NCI-H1436 (cell line): ENCODE results near the gene CFAP97D2.
"Not testable (repeated sequence)": the region's sequence is repeated elsewhere in the genome, so short reads cannot be mapped to it uniquely, and the experiment has no call there.

Experiments used
- DNase-seq: peaks from one replicate; lab custom pipeline; 2025; lab: John Stamatoyannopoulos, UW

The CFAP97D2 gene

GRCh38 chr13:114236227-114236626, 57.2 kb downstream of the CFAP97D2 start:
- DNase-seq = no peak

GRCh38 chr13:114237415-114238112, 58.5 kb downstream of the CFAP97D2 start:
- DNase-seq = no peak

DNA sequence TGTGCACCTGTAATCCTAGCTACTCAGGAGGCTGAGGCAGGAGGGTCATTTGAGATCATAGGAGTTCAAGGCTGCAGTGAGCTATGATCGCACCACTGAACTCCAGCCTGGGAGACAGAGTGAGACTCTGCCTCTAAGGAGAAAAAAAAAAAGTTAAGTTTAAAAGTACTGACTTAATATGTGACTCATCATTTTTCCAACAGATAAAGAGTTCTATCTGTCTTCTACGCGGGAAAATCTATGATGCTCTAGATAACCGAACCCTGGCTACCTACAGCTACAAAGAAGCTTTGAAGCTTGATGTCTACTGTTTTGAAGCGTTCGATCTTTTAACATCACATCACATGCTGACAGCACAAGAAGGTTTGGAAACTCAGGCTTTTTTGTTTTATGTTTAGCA, 62.9 kb downstream of the CFAP97D2 start:
- no peak for DNase-seq

DNA sequence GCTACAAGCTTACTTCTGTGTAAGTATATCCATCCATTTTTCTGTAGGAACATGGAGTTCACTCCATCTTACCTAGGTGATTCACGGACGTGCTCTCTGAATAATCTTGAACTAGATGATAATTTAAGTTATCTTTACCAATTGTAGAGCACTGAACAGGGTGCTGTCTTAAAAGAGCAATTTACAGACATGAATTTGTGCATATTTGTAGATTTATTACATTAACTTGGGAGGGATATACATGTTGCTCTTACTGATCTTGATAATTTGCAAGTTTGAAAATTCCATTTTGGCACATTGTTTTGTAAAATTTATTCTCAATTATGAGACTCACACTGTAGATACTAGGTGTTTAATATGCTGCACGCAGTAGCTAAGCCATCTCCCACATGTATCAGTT, 64.9 kb downstream of the CFAP97D2 start:
- DNase-seq = no peak

DNA sequence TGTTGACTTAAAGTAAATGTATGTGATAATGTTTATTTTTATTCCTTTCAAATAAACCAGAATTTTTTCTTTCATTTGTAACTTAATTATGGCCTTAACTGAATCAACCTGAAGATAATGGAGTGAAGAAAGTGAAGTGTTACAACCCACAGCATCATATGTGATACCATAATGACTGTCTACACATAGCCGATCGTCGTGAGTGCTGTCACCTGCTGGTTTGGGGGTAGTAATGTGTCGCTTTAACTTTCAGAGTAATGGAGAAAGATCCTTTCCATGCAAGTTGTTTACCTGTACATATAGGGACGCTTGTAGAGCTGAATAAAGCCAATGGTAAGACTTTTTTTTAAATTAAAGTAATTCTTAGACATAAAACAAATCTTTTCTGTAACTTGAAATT, 65.6 kb downstream of the CFAP97D2 start:
- DNase-seq = no peak

DNA sequence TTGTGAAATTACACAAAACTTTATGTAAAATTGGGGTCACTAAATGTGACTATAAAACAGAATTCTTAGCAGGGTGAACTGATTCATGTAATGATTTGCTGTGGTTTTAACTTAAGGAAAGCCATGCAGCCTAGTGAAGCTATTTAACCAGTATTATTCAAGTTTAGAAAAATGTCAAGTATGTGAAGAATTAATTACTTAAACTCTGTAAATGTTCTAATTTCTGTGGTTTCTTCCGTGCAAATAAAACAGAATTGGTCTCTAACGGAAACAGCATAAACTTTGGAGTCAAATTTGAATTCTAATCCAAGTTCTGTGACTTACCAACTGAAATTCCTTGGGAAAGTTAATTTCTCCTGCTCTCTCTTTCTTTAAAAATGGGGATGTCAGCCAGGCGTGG, 69.0 kb downstream of the CFAP97D2 start:
- no peak for DNase-seq

DNA sequence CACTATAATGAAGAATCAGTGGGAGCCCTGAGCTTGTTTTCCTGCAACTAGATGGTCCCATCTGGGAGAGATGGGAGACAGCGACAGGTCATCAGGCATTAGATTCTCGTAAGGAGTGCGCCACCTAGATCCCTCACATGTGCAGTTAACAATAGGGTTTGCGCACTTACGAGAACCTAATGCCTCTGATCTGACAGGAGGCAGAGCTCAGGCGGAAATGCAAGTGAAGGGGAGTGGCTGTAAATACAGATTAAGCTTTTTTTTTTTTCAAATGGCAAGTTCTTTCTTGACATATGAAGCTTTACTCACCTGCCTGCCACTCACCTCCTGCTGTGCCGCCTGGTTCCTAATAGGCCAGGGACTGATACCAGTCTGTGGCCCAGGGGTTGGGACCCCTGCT, 70.0 kb downstream of the CFAP97D2 start:
- no peak for DNase-seq

GRCh38 chr13:114251639-114252440, 72.8 kb downstream of the CFAP97D2 start:
- DNase-seq = not testable (repeated sequence)

DNA sequence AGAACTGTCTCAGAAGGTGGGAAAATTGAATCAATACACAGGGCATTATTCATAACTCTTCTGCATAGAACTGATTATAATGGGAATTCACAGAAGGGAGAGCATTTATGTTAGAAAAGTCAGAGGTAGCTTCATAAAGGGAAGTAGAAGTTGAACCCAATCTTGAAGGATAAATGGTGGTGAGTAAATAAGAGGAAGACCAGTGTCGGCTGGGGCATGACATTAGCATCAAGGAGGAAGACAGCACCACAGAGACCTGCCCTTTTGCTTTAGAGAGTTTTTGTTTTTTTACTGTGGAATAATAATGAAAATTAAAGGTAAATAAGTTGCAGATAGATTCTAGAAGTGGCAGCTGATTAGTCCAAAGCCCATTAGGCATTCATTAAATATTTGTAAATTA, 77.5 kb downstream of the CFAP97D2 start:
- no peak for DNase-seq

- no peak for DNase-seq
These were observed 78.0 kb downstream of the CFAP97D2 start for GRCh38 chr13:114257014-114257413.

- no peak for DNase-seq
These were observed 79.5 kb downstream of the CFAP97D2 start for GRCh38 chr13:114258589-114258988.

GRCh38 chr13:114259374-114259773, 80.3 kb downstream of the CFAP97D2 start:
- no peak for DNase-seq

DNA sequence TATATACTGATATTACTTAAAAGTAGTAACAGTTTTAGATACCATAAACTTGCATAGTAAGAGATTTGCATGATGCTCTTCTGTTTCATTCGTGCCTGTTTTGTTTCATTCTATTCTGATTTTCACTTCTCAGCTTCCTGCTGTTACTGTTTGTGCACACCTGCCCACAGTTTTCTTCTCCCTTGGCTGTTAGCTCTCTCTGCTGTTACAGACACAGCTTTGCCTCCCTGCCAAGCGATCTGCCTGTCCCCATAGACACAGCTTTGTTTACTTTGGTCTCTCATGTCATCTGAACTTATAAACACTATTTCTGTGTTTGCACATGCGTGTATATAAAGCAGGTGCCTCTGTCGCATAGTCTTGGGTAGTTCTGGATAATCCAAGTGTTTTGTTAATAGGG, 80.9 kb downstream of the CFAP97D2 start:
- no peak for DNase-seq

DNA sequence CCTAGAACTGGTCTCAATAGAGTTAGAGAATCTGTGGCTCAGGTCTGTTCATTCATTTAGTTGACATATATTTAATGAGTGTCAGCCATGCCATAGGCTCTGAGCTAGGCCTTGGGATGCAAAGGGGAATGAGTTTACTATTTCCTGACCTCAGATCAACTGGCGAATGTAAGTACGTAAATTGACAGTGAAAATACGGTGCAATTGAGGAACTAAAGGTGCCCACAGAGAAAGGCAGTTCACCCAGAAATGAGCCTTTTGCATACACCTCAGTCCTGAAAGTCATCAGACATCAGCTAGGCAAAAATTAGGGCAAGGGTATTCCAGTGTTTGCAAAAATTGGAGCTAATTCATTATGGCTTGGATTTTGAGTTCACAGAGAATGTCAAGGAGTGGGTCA, 81.8 kb downstream of the CFAP97D2 start:
- no peak for DNase-seq

GRCh38 chr13:114261328-114261965, 82.4 kb downstream of the CFAP97D2 start:
- DNase-seq = no peak

DNA sequence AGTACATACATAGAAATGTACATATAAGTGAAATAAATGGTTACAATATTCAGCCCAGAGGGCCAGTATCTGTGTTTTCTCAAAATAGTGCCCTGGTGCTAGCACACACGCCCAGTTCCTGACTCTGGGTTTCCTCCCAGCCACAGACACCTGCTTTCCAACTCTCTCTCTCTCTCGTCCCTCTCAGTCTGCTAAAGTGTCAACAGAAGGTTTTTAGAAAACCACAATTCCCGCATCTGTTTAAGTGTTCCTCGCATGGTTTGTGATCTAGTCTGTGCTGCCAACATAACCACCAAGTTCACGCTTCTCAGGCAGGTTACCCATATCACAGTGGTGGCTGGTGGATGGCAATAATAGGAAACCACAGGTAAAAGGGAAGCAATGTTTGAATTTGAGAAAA, 84.5 kb downstream of the CFAP97D2 start:
- DNase-seq = no peak

- DNase-seq = not testable (repeated sequence)
These were observed 85.3 kb downstream of the CFAP97D2 start for GRCh38 chr13:114264313-114264712.

GRCh38 chr13:114264886-114265611, 86.0 kb downstream of the CFAP97D2 start:
- no peak for DNase-seq

GRCh38 chr13:114266241-114266640, 87.2 kb downstream of the CFAP97D2 start:
- no peak for DNase-seq

DNA sequence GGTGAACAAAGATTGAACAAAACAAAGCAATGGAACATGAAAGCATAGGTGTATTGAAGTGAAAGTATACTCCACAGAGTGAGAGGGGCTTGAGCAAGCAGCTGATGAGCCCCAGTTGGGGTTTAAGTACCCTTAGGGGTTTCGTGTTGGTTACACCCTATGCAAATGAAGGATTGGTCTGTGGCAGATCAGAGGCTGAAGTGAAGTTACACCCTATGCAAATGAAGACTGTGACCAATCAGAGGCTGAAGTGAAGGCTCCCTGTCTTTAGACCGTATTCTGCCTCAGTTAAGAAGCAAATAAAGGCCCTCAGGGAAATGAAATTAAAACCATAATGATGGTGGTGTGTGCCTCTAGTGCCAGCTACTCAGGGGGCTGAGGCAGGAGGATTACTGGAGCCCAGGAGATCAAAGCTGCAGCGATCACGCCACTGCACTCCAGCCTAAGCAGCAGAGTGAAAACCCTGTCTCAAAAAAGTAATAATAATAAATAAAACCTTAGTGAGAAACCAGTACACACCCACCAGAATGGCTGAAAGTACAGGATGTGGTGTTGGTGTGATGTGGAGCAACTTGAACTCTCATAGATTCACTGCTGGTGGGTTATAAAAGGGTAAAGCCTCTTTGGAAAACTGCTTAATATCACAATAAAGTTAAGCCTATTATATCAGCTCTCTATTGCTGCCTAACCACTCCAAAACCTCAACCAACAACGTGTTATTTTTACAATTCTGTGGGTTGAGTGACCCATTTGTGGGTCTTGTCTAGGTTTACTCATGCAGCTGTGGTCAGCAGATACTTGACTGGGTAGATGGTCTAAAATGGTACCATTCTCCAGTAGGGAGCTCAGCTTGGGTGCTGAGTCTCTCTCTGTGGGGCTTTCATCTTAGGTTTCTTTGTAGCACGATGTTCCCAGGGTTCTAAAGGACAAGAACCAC, 89.6 kb downstream of the CFAP97D2 start:
- peak; percentile 69 for DNase-seq

GRCh38 chr13:114269281-114269770, 90.3 kb downstream of the CFAP97D2 start:
- no peak for DNase-seq
